Mammary epithelial cell (primary cell): Measurements from ENCODE around the gene PHB1.

Experiments
- CTCF ChIP-seq, 2 donors: IDR thresholded peaks in 1 of 2; conservative IDR thresholded peaks in 1 of 2; 2 replicates each; pipeline ENCODE4 v1.5.1; 2011 to 2012; ENCODE audit warnings: inconsistent platforms in 2 of 2, low read length in 2 of 2, mild to moderate bottlenecking in 2 of 2, control low read depth in 1 of 2, low read depth in 1 of 2; ENCODE audit not compliant: insufficient read depth in 1 of 2; ENCODE audit errors: extremely low read depth in 1 of 2
- EZH2 ChIP-seq: IDR thresholded peaks from 2 replicates; pipeline ENCODE4 v1.6.1; 2012; ENCODE audit warnings: low read length, inconsistent platforms, borderline replicate concordance

GRCh38 chr17:49456183-49456965, 41.7 kb upstream of the PHB1 start:
- TF ChIP-seq CTCF (conservative IDR thresholded peaks at IDR 0.05 in 1 of 2, IDR thresholded peaks at IDR 0.05 in 1 of 2; ENCODE audit: extremely low read depth in 1 of 2, insufficient read depth in 1 of 2, low read depth in 1 of 2, low read length in 2 of 2): no peak
- no peak for TF ChIP-seq EZH2
